IMR-90 (cell line): ENCODE measurements around the gene SMIM9. TPM values are rescaled to one million over a fixed set of nuclear protein-coding genes. Genes with fewer than 3 reads are reported as not detected.

Experiments used
- ATAC-seq: fragments of 200-7000 bp; cut with Tn5 transposase; 2 replicates; pipeline ENCODE4 v1.9.1; 2020; ENCODE audit warnings: low read depth, mild to moderate bottlenecking, moderate library complexity
- BruUV-seq: library from RNA; stranded (reverse); fragments of 400-500 nt; replicated peaks from 2 replicates; lab custom pipeline; 2021; lab: Mats Ljungman, UMichigan
- CTCF ChIA-PET: fragments of 300-600 bp; formaldehyde crosslinking; extraction: SDS; loops from one replicate; lab custom pipeline; 2021; ENCODE audit warnings: antibody characterized with exemption; lab: Yijun Ruan, JAX
- POLR2A ChIA-PET: fragments of 300-600 bp; sonication (Branson Sonifier 250); formaldehyde crosslinking; loops from one replicate; lab custom pipeline; 2022; ENCODE audit warnings: antibody characterized with exemption; ENCODE audit not compliant: unreplicated experiment; lab: Charles Lee
- DNase-seq: peaks from one replicate; pipeline ENCODE4 v3.0.0; 2013
- H2AFZ ChIP-seq: replicated peaks from 2 replicates; pipeline ENCODE3; 2013; ENCODE audit warnings: low read length, mild to moderate bottlenecking; ENCODE audit not compliant: poor library complexity
- H2AK5ac ChIP-seq: 2 replicates; pipeline ENCODE4 v1.6.1; 2013; ENCODE audit warnings: low read depth, low read length, inconsistent platforms
- H2AK9ac ChIP-seq: replicated peaks from 2 replicates; pipeline ENCODE3; 2013; ENCODE audit warnings: mild to moderate bottlenecking, low read depth, low read length, moderate library complexity; ENCODE audit not compliant: poor library complexity
- H2BK120ac ChIP-seq: 2 replicates; pipeline ENCODE4 v1.6.1; 2013; ENCODE audit warnings: low read depth, low read length, inconsistent platforms
- H2BK15ac ChIP-seq: 3 replicates; pipeline ENCODE4 v1.6.1; 2013; ENCODE audit warnings: low read depth, low read length, inconsistent platforms
- H2BK20ac ChIP-seq: 2 replicates; pipeline ENCODE4 v1.6.1; 2013; ENCODE audit warnings: low read depth, mild to moderate bottlenecking, inconsistent platforms, low read length, moderate library complexity
- H2BK5ac ChIP-seq: 2 replicates; pipeline ENCODE4 v1.6.1; 2013; ENCODE audit warnings: mild to moderate bottlenecking, low read depth, low read length, inconsistent platforms; ENCODE audit not compliant: poor library complexity, severe bottlenecking
- H3K14ac ChIP-seq: replicated peaks from 2 replicates; pipeline ENCODE4 v1.6.1; 2013; ENCODE audit warnings: low read depth, low read length, inconsistent platforms
- H3K18ac ChIP-seq: 2 replicates; pipeline ENCODE4 v1.6.1; 2013; ENCODE audit warnings: low read depth, low read length, control low read depth
- H3K23ac ChIP-seq: 2 replicates; pipeline ENCODE4 v1.6.1; 2013; ENCODE audit warnings: low read depth, low read length, inconsistent platforms
- H3K27ac ChIP-seq: 2 replicates; pipeline ENCODE4 v1.5.1; 2013; ENCODE audit warnings: mild to moderate bottlenecking, control low read depth, low read length; ENCODE audit not compliant: insufficient read depth
- H3K27me3 ChIP-seq: 2 replicates; pipeline ENCODE4 v1.6.1; 2013; ENCODE audit warnings: low read length; ENCODE audit not compliant: control insufficient read depth, insufficient read depth
- H3K36me3 ChIP-seq: 2 replicates; pipeline ENCODE4 v1.6.1; 2013; ENCODE audit warnings: low read length, mixed read lengths; ENCODE audit not compliant: control insufficient read depth, insufficient read depth
- H3K4ac ChIP-seq: 2 replicates; pipeline ENCODE4 v1.6.1; 2013; ENCODE audit warnings: low read depth, low read length, inconsistent platforms
- H3K4me1 ChIP-seq: 2 replicates; pipeline ENCODE4 v1.6.1; 2013; ENCODE audit warnings: low read length, mixed read lengths; ENCODE audit not compliant: control insufficient read depth, insufficient read depth
- H3K4me2 ChIP-seq: 2 replicates; pipeline ENCODE4 v1.6.1; 2013; ENCODE audit warnings: low read depth, mild to moderate bottlenecking, control low read depth, low read length, moderate library complexity
- H3K4me3 ChIP-seq: 2 replicates; pipeline ENCODE4 v1.5.1; 2013; ENCODE audit warnings: low read depth, mild to moderate bottlenecking, control low read depth, low read length, moderate library complexity; ENCODE audit not compliant: insufficient read depth
- H3K56ac ChIP-seq: 2 replicates; pipeline ENCODE4 v1.6.1; 2013; ENCODE audit warnings: low read length, inconsistent platforms; ENCODE audit not compliant: insufficient read depth; ENCODE audit errors: extremely low read depth
- H3K79me1 ChIP-seq, 2 experiments: 2 replicates each; pipeline ENCODE4 v1.6.1; 2013; ENCODE audit warnings: low read length in 2 of 2, inconsistent platforms in 1 of 2, low read depth in 1 of 2
- H3K9ac ChIP-seq: 2 replicates; pipeline ENCODE4 v1.6.1; 2013; ENCODE audit warnings: low read depth, low read length, control low read depth
- H3K9me1 ChIP-seq: 2 replicates; pipeline ENCODE4 v1.6.1; 2013; ENCODE audit warnings: low read length, inconsistent platforms; ENCODE audit not compliant: insufficient read depth
- H3K9me3 ChIP-seq: 2 replicates; pipeline ENCODE4 v1.6.1; 2013; ENCODE audit warnings: low read length; ENCODE audit not compliant: control insufficient read depth, insufficient read depth
- H4K20me1 ChIP-seq: 2 replicates; pipeline ENCODE4 v1.6.1; 2013; ENCODE audit warnings: low read length, inconsistent platforms; ENCODE audit not compliant: insufficient read depth
- H4K5ac ChIP-seq: 2 replicates; pipeline ENCODE4 v1.6.1; 2013; ENCODE audit warnings: mild to moderate bottlenecking, low read depth, low read length, control low read depth
- H4K8ac ChIP-seq, 2 experiments: 2 replicates each; pipeline ENCODE4 v1.6.1; 2013; ENCODE audit warnings: low read depth in 2 of 2, low read length in 2 of 2, control low read depth in 1 of 2, inconsistent platforms in 1 of 2
- H4K91ac ChIP-seq: 2 replicates; pipeline ENCODE4 v1.6.1; 2013; ENCODE audit warnings: low read depth, low read length, inconsistent platforms; ENCODE audit not compliant: insufficient read depth
- BHLHE40 ChIP-seq: fragments of 150-350 bp; IDR thresholded peaks from 2 replicates; pipeline ENCODE4 v1.6.1; 2016; ENCODE audit warnings: mild to moderate bottlenecking, low read depth, low read length
- CEBPB ChIP-seq: IDR thresholded peaks from 2 replicates; pipeline ENCODE4 v1.6.1; 2012; ENCODE audit warnings: low read depth, low read length, improper control_type of control experiment
- CHD1 ChIP-seq: IDR thresholded peaks from 2 replicates; pipeline ENCODE4 v1.6.1; 2012; ENCODE audit warnings: low read depth, low read length, improper control_type of control experiment
- CTCF ChIP-seq: conservative IDR thresholded peaks from 2 replicates; pipeline ENCODE4 v1.5.1; 2012; ENCODE audit warnings: mild to moderate bottlenecking, low read depth, low read length, improper control_type of control experiment
- ELK1 ChIP-seq: fragments of 150-350 bp; IDR thresholded peaks from 2 replicates; pipeline ENCODE4 v1.6.1; 2016; ENCODE audit warnings: low read depth, mild to moderate bottlenecking, low read length, moderate library complexity, borderline replicate concordance
- FOS ChIP-seq: fragments of 150-350 bp; IDR thresholded peaks from 2 replicates; pipeline ENCODE4 v1.6.1; 2016; ENCODE audit warnings: low read depth, low read length
- MAFK ChIP-seq: IDR thresholded peaks from 2 replicates; pipeline ENCODE4 v1.6.1; 2012; ENCODE audit warnings: low read depth, low read length, improper control_type of control experiment
- MAZ ChIP-seq: IDR thresholded peaks from 2 replicates; pipeline ENCODE4 v1.6.1; 2012; ENCODE audit warnings: low read depth, mild to moderate bottlenecking, low read length, improper control_type of control experiment, moderate library complexity, borderline replicate concordance
- MXI1 ChIP-seq: IDR thresholded peaks from 2 replicates; pipeline ENCODE4 v1.6.1; 2012; ENCODE audit warnings: low read depth, mild to moderate bottlenecking, low read length, moderate library complexity, borderline replicate concordance
- NFE2L2 ChIP-seq: fragments of 150-350 bp; IDR thresholded peaks from 2 replicates; pipeline ENCODE4 v1.6.1; 2016; ENCODE audit warnings: low read depth, mild to moderate bottlenecking, low read length
- POLR2A ChIP-seq: IDR thresholded peaks from 2 replicates; pipeline ENCODE4 v1.6.1; 2012; ENCODE audit warnings: mild to moderate bottlenecking, low read depth, low read length
- RAD21 ChIP-seq: IDR thresholded peaks from 2 replicates; pipeline ENCODE4 v1.6.1; 2012; ENCODE audit warnings: low read length, improper control_type of control experiment
- RCOR1 ChIP-seq: IDR thresholded peaks from 2 replicates; pipeline ENCODE4 v1.6.1; 2012; ENCODE audit warnings: mild to moderate bottlenecking, low read length, improper control_type of control experiment; ENCODE audit not compliant: insufficient replicate concordance
- RFX5 ChIP-seq: IDR thresholded peaks from 2 replicates; pipeline ENCODE4 v1.8.0; 2012; ENCODE audit warnings: low read depth, mild to moderate bottlenecking, low read length, moderate library complexity
- SMC3 ChIP-seq: fragments of 150-350 bp; IDR thresholded peaks from 2 replicates; pipeline ENCODE4 v1.6.1; 2016; ENCODE audit warnings: low read depth, mild to moderate bottlenecking, antibody characterized with exemption, low read length, moderate library complexity
- USF2 ChIP-seq: fragments of 150-350 bp; IDR thresholded peaks from 2 replicates; pipeline ENCODE4 v1.6.1; 2017; ENCODE audit warnings: mild to moderate bottlenecking, antibody characterized with exemption, low read length, low read depth
- WGBS, 2 experiments: methylation state at CpG; one replicate each; pipeline versions ENCODE4 v1.1.5 to v1.1.7; 2013; ENCODE audit warnings: missing lambda C conversion rate in 2 of 2; ENCODE audit not compliant: insufficient read length in 1 of 2; ENCODE audit errors: extremely low coverage in 2 of 2; 5-methylcytosine and 5-hydroxymethylcytosine counted together
- dilution Hi-C: fragments of 300-500 bp; cut with HindIII; formaldehyde crosslinking; loops from one replicate; pipeline ENCODE4 v1.14.3; 2018; ENCODE audit warnings: low sequenced_read_pairs; ENCODE audit not compliant: unreplicated experiment
- in situ Hi-C: fragments of 300-500 bp; cut with MboI; formaldehyde crosslinking; loops from 3 replicates; pipeline ENCODE4 v1.14.3; 2019; ENCODE audit warnings: low sequenced_read_pairs, inconsistent platforms, mixed read lengths
- intact Hi-C: fragments of 100-400 bp; cut with micrococcal nuclease; formaldehyde crosslinking; loops from 2 replicates; pipeline ENCODE4 v1.10.0; 2022
- polyA plus RNA-seq, 3 experiments: library from polyadenylated mRNA; depleted of rRNA; stranded (reverse); fragments of >200 nt; gene quantifications; 2 replicates each; pipeline ENCODE4 v1.2.3, GENCODE V29; 2012; ENCODE audit warnings: low replicate concordance in 1 of 3
- total RNA-seq: library from RNA; depleted of rRNA; stranded (reverse); fragments of >200 nt; gene quantifications from 2 replicates; pipeline ENCODE4 v1.2.3, GENCODE V29; 2012

SMIM9 gene
- total and polyA plus RNA-seq, 2 of the 4 experiments (the other 2 are of a cell fraction): not detected

- Histone ChIP-seq H4K91ac (no peak overlapping the region), H3K9ac (no peak overlapping the region), H3K4ac (no peak overlapping the region), H2AK9ac (no peak overlapping the region), H3K27me3 (no peaks in the 10 kb centered on the region), H3K27ac (no peak overlapping the region), H2BK15ac (no peak overlapping the region), H4K8ac (no peak overlapping the region), H3K23ac (no peak overlapping the region), H2AFZ (no peak overlapping the region), H3K56ac (no peak overlapping the region), H2BK120ac (no peak overlapping the region), H3K36me3 (no peaks in the 10 kb centered on the region), H3K4me3 (no peak overlapping the region), H4K5ac (no peak overlapping the region), H3K14ac (no peak overlapping the region), H2BK20ac (no peak overlapping the region), H3K9me3 (peaks cover 2% of the 10 kb centered on the region; the same call in 1 of the 2 replicates), H4K20me1 (no peaks in the 10 kb centered on the region), H3K79me1 (no peaks in the 10 kb centered on the region), H2AK5ac (no peak overlapping the region), H3K4me1 (no peaks in the 10 kb centered on the region), H2BK5ac (no peak overlapping the region), H3K9me1 (no peaks in the 10 kb centered on the region), H3K18ac (no peak overlapping the region), H3K4me2 (no peak overlapping the region)
- in situ Hi-C loops (no loop called here), intact Hi-C loops (no loop called here), dilution Hi-C loops (no loop called here)
- no peak for DNase-seq
- no CpG with 5 or more reads among the region's 1 CpG for WGBS, 2 experiments
- BruUV-seq: no TSS peak
- no peak for ATAC-seq
- CTCF ChIA-PET: no interaction called here
- POLR2A ChIA-PET: no interaction called here
- TF ChIP-seq FOS (no peak), RCOR1 (no peak), NFE2L2 (no peak), RAD21 (no peak), MXI1 (no peak), RFX5 (no peak), MAZ (no peak), USF2 (no peak), CEBPB (no peak), MAFK (no peak), POLR2A (no peak), SMC3 (no peak), BHLHE40 (no peak), CTCF (no peak), CHD1 (no peak), ELK1 (no peak)
These were observed 1.7 kb upstream of the SMIM9 start for GRCh38 chrX:154836163-154836562.
